Stimulated activated CD4-positive, alpha-beta T cell treated with anti-CD3 and anti-CD28 coated beads, Interleukin-2, amount 100 ng/mL, for 24 hours (primary cell): ENCODE data around the gene TRAPPC8.

ENCODE experiments used
- DNase-seq, 2 donors: peaks; one replicate each; pipeline ENCODE4 v3.0.0-alpha.2; 2020

Gene TRAPPC8

GRCh38 chr18:31791817-31792579 is 150.9 kb downstream of the TRAPPC8 start:
- DNase-seq, result no peak

GRCh38 chr18:31789409-31789808 is 153.5 kb downstream of the TRAPPC8 start:
- DNase-seq, result no peak

- DNase-seq, result no peak
Observed at GRCh38 chr18:31783059-31783458, 159.9 kb downstream of the TRAPPC8 start.
